Measurements from ENCODE around the gene EIF1AY. TPM values are rescaled to one million over a fixed set of nuclear protein-coding genes. Genes with fewer than 3 reads are reported as not detected.

EIF1AY gene
- total RNA-seq, 2 donors from 2014 or later: 124 TPM; not detected in 1

Other genes with a start within 250 kb of the EIF1AY start
- not detected for gene RPS4Y2, start 180.3 kb downstream of the EIF1AY start, total RNA-seq

Data from left cardiac atrium (tissue), 2 donors.